NCI-H1092 treated with DMSO at 0.1 percent for 48 hours (cell line): Measurements from ENCODE around the gene CYP21A2.

Experiments
- DNase-seq: peaks from one replicate; lab custom pipeline; 2025; lab: John Stamatoyannopoulos, UW

Gene CYP21A2

GRCh38 chr6:32083812-32084768 is 45.9 kb downstream of the CYP21A2 start:
- DNase-seq: no peak

GRCh38 chr6:32084780-32085179 is 46.6 kb downstream of the CYP21A2 start:
- DNase-seq: no peak

GRCh38 chr6:32085759-32086459 is 47.7 kb downstream of the CYP21A2 start:
- DNase-seq: no peak

GRCh38 chr6:32086661-32087573 is 48.7 kb downstream of the CYP21A2 start:
- DNase-seq: no peak

- DNase-seq: no peak
Observed at GRCh38 chr6:32087574-32088486, 49.6 kb downstream of the CYP21A2 start.

GRCh38 chr6:32088487-32089049 is 50.4 kb downstream of the CYP21A2 start:
- no peak for DNase-seq

- DNase-seq: no peak
Observed at GRCh38 chr6:32089082-32089828, 51.0 kb downstream of the CYP21A2 start.
